ENCODE data around the gene CCT4.

DNA sequence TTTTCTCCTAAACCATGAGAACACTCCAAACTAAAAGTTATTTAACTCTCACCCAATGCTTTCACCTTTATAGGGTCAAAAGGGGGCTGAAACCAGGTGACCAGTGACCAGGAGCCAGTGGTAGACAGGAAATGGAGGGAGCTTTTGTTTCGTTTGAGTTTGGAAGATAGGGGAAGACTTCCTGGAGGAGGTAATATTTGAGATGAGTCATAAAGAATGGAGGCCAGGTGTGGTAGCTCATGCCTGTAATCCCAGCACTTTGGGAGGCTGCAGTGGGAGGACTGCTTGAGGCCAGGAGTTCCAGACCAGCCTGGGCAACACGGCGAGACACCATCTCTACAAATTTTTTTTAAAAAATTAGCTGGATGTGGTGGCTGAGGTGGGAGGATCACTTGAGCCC lies 43.1 kb downstream of the CCT4 start:
- TF ChIP-seq, protein P1, sequence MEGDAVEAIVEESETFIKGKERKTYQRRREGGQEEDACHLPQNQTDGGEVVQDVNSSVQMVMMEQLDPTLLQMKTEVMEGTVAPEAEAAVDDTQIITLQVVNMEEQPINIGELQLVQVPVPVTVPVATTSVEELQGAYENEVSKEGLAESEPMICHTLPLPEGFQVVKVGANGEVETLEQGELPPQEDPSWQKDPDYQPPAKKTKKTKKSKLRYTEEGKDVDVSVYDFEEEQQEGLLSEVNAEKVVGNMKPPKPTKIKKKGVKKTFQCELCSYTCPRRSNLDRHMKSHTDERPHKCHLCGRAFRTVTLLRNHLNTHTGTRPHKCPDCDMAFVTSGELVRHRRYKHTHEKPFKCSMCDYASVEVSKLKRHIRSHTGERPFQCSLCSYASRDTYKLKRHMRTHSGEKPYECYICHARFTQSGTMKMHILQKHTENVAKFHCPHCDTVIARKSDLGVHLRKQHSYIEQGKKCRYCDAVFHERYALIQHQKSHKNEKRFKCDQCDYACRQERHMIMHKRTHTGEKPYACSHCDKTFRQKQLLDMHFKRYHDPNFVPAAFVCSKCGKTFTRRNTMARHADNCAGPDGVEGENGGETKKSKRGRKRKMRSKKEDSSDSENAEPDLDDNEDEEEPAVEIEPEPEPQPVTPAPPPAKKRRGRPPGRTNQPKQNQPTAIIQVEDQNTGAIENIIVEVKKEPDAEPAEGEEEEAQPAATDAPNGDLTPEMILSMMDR (conservative IDR thresholded peaks at IDR 0.05): no peak
- TF ChIP-seq ZFX (IDR thresholded peaks at IDR 0.05): no peak

All from C4-2B (cell line).